Endodermal cell (in vitro differentiated cells): ENCODE results near the gene NPBWR2. TPM values are rescaled to one million over a fixed set of nuclear protein-coding genes. Genes with fewer than 3 reads are reported as not detected.

ENCODE experiments used
- DNase-seq: peaks from one replicate; pipeline ENCODE4 v3.0.0-alpha.2; 2017
- H3K27ac ChIP-seq: 2 replicates; pipeline ENCODE4 v1.5.1; 2013; ENCODE audit warnings: mild to moderate bottlenecking, low read depth, low read length, moderate library complexity
- H3K27me3 ChIP-seq: 2 replicates; pipeline ENCODE4 v1.6.1; 2013; ENCODE audit warnings: mild to moderate bottlenecking, low read length, moderate library complexity; ENCODE audit not compliant: insufficient read depth, control insufficient read depth, poor library complexity, severe bottlenecking
- H3K36me3 ChIP-seq: 2 replicates; pipeline ENCODE4 v1.7.0; 2013; ENCODE audit warnings: mild to moderate bottlenecking, low read length, moderate library complexity; ENCODE audit not compliant: control insufficient read depth, insufficient read depth
- H3K4me1 ChIP-seq: one replicate; pipeline ENCODE4 v1.7.0; 2013; ENCODE audit warnings: low read length; ENCODE audit not compliant: control insufficient read depth, insufficient read depth
- H3K4me3 ChIP-seq: 2 replicates; pipeline ENCODE4 v1.5.1; 2013; ENCODE audit warnings: mild to moderate bottlenecking, low read length, moderate library complexity
- H3K9ac ChIP-seq: 2 replicates; pipeline ENCODE4 v1.6.1; 2013; ENCODE audit warnings: mild to moderate bottlenecking, low read length, moderate library complexity; ENCODE audit not compliant: poor library complexity, severe bottlenecking; ENCODE audit errors: extremely low read depth
- H3K9me3 ChIP-seq: 2 replicates; pipeline ENCODE4 v1.6.1; 2013; ENCODE audit warnings: mild to moderate bottlenecking, low read length, moderate library complexity; ENCODE audit not compliant: control insufficient read depth
- H3K27ac Mint-ChIP-seq: 2 replicates; pipeline ENCODE4 v1.8.0; 2020; ENCODE audit warnings: mixed read lengths
- H3K27me3 Mint-ChIP-seq: 2 replicates; pipeline ENCODE4 v1.8.0; 2021; ENCODE audit warnings: mild to moderate bottlenecking, mixed read lengths; ENCODE audit not compliant: insufficient read depth
- H3K36me3 Mint-ChIP-seq: 2 replicates; pipeline ENCODE4 v1.8.0; 2020; ENCODE audit warnings: low read depth, mixed read lengths
- H3K4me1 Mint-ChIP-seq: 2 replicates; pipeline ENCODE4 v1.8.0; 2020; ENCODE audit warnings: mixed read lengths
- H3K4me3 Mint-ChIP-seq: 2 replicates; pipeline ENCODE4 v1.8.0; 2020; ENCODE audit warnings: mild to moderate bottlenecking, moderate library complexity, mixed read lengths
- H3K9me3 Mint-ChIP-seq: 2 replicates; pipeline ENCODE4 v1.8.0; 2020; ENCODE audit warnings: mild to moderate bottlenecking, mixed read lengths
- WGBS, 2 experiments: methylation state at CpG; one replicate each; pipeline versions ENCODE4 v1.1.5 to v1.1.7; 2013; ENCODE audit warnings: missing lambda C conversion rate in 2 of 2, mixed read lengths in 1 of 2; ENCODE audit not compliant: insufficient coverage in 1 of 2, insufficient read length in 1 of 2; 5-methylcytosine and 5-hydroxymethylcytosine counted together
- total RNA-seq, 2 donors: library from RNA; stranded (reverse); fragmentation: NEBNext Ultra II Directional in 1 of 2; extraction: Animal tissue kit (Norgen Biotek cat#: 25700) in 1 of 2; gene quantifications; 2 replicates in 1 of 2; 3 replicates in 1 of 2; pipeline ENCODE4 v1.2.1, GENCODE V29; 2021
- TF ChIP-seq, protein P1 (sequence below): fragments of 200-600 bp; sonication (generic); conservative IDR thresholded peaks from 2 replicates; pipeline ENCODE4 v1.5.0; 2021; ENCODE audit warnings: antibody characterized with exemption, mild to moderate bottlenecking

The NPBWR2 gene
- total RNA-seq, 2 donors from 2014 or later = not detected

DNA sequence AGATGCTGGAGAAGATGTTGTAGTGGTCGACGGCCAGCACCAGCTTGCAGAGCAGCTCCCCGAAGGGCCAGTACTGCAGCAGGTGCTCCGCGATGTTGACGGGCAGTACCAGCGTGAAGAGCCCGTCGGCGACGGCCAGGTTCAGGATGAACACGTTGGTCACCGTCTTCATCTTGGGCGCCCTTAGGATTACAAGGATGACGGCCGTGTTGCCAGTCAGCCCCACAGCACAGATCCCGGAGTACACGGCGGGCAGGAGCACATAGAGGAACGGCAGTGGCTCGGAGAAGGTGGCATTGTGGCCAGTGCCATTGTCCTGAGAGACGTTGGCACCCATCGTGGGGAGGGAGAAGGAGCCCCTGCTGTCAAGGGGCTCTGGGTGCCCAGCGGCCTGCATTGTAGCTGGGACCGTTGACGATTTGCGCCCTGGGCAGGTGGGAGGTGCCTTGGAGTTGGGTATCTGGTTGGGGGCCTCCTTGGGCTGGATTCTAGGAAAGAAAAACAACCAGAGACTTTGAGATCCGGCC is 867 bp downstream of the NPBWR2 start:
- H3K9me3 ChIP-seq = no peaks in the 10 kb centered on the region
- H3K27me3 ChIP-seq = peaks cover 18% of the 10 kb centered on the region
- H3K36me3 ChIP-seq = no peaks in the 10 kb centered on the region
- Mint-ChIP-seq H3K4me3 (no peak overlapping the region), H3K27me3 (peaks cover 17% of the 10 kb centered on the region), H3K9me3 (no peaks in the 10 kb centered on the region), H3K4me1 (no peaks in the 10 kb centered on the region), H3K27ac (no peak overlapping the region), H3K36me3 (no peaks in the 10 kb centered on the region)
- TF ChIP-seq, protein P1, sequence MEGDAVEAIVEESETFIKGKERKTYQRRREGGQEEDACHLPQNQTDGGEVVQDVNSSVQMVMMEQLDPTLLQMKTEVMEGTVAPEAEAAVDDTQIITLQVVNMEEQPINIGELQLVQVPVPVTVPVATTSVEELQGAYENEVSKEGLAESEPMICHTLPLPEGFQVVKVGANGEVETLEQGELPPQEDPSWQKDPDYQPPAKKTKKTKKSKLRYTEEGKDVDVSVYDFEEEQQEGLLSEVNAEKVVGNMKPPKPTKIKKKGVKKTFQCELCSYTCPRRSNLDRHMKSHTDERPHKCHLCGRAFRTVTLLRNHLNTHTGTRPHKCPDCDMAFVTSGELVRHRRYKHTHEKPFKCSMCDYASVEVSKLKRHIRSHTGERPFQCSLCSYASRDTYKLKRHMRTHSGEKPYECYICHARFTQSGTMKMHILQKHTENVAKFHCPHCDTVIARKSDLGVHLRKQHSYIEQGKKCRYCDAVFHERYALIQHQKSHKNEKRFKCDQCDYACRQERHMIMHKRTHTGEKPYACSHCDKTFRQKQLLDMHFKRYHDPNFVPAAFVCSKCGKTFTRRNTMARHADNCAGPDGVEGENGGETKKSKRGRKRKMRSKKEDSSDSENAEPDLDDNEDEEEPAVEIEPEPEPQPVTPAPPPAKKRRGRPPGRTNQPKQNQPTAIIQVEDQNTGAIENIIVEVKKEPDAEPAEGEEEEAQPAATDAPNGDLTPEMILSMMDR = no peak
- 96% methylated on average over 23 to 28 of the region's 28 CpGs for WGBS, 2 experiments
- no peak overlapping the region for H3K9ac ChIP-seq
- no peak overlapping the region for H3K27ac ChIP-seq
- no peak overlapping the region for H3K4me3 ChIP-seq
- DNase-seq = peak; percentile 36
- no peaks in the 10 kb centered on the region for H3K4me1 ChIP-seq

DNA sequence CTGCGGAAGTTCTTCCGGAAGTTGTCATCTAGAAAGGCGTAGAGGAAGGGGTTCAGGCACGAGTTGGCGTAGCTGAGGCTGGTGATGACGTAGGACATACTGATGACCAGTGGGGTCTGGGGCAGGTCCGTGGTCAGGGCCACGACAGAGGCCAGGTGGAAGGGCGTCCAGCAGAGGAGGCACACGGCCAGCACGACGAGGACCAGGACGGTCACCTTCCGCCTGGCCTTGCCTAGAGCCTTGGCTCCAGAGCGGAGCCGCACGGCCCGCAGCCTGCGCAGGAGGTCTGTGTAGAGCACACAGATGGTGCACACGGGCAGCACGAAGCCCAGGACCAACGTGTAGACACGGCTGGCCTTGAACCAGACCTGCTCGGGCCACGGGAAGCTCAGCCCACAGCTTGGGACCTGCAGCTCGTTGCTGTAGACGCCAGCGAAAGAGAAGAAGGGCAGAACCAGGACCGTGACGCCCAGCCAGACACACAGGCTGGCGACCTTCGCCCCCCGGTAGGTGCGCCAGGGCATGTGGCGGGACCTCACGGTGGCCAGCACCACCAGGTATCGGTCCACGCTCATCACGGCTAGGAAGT is 1.4 kb downstream of the NPBWR2 start:
- Mint-ChIP-seq H3K4me1 (no peaks in the 10 kb centered on the region), H3K27me3 (peaks cover 23% of the 10 kb centered on the region), H3K4me3 (no peak overlapping the region), H3K36me3 (no peaks in the 10 kb centered on the region), H3K27ac (no peak overlapping the region), H3K9me3 (no peaks in the 10 kb centered on the region)
- Histone ChIP-seq H3K9ac (no peak overlapping the region), H3K4me3 (no peak overlapping the region), H3K36me3 (no peaks in the 10 kb centered on the region), H3K27me3 (peaks cover 23% of the 10 kb centered on the region), H3K9me3 (no peaks in the 10 kb centered on the region), H3K4me1 (no peaks in the 10 kb centered on the region), H3K27ac (no peak overlapping the region)
- DNase-seq = peak; percentile 36
- 90 to 95% methylated on average over 33 to 39 of the region's 39 CpGs for WGBS, 2 experiments
- TF ChIP-seq, protein P1 = no peak

DNA sequence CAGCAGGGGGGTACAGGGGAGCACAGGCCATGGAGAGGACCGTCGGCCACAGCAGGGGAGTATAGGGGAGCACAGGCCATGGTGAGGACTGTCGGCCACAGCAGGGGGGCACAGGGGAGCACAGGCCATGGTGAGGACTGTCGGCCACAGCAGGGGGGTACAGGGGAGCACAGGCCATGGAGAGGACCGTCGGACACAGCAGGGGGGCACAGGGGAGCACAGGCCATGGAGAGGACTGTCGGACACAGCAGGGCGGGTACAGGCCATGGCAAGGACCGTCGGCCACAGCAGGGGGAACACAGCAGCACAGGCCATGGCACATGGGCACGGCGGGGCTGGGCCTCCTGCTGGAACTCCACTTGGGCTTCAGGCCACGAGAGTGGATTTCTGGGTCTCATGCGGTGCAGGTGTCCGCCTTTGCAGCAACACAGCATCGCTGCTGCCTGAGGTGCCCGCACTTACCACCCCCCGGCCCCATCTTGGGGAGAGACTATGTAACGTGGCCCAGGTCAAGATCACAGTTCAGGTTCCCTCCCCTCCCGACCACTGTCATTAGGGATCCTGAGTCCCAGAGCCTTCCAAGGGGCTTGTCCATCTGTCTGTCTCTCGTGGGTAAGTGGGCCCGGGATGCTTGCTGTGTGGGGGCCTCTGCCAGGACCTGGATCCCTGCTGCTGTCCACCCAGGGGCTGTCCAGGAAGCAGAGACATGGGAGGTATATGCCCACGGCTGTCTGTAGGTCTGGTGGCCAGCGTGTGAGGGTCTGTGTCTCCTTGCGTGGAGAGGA is 2.5 kb downstream of the NPBWR2 start:
- no peaks in the 10 kb centered on the region for H3K4me1 ChIP-seq

More for the DNA sequence above, 2.5 kb downstream of the NPBWR2 start:
- Mint-ChIP-seq H3K36me3 (no peaks in the 10 kb centered on the region), H3K4me1 (no peaks in the 10 kb centered on the region), H3K27ac (no peak overlapping the region), H3K27me3 (peaks cover 28% of the 10 kb centered on the region), H3K9me3 (no peaks in the 10 kb centered on the region), H3K4me3 (no peak overlapping the region)
- WGBS, 2 experiments = 89 to 94% methylated on average over 13 to 25 of the region's 25 CpGs
- Histone ChIP-seq H3K4me3 (no peak overlapping the region), H3K27ac (no peak overlapping the region), H3K9me3 (no peaks in the 10 kb centered on the region), H3K27me3 (peaks cover 33% of the 10 kb centered on the region), H3K36me3 (no peaks in the 10 kb centered on the region), H3K9ac (no peak overlapping the region)
- TF ChIP-seq, protein P1 = no peak
- peak; percentile 28 for DNase-seq
